ENCODE measurements around the gene CTSW. TPM values are rescaled to one million over a fixed set of nuclear protein-coding genes. Genes with fewer than 3 reads are reported as not detected.
A peak's percentile ranks its signal among the peaks of the same experiment; 100 is the strongest.

The CTSW gene
- total and polyA plus RNA-seq, 7 donors, result 0.08 to 0.91 (median 0.36) TPM

DNA sequence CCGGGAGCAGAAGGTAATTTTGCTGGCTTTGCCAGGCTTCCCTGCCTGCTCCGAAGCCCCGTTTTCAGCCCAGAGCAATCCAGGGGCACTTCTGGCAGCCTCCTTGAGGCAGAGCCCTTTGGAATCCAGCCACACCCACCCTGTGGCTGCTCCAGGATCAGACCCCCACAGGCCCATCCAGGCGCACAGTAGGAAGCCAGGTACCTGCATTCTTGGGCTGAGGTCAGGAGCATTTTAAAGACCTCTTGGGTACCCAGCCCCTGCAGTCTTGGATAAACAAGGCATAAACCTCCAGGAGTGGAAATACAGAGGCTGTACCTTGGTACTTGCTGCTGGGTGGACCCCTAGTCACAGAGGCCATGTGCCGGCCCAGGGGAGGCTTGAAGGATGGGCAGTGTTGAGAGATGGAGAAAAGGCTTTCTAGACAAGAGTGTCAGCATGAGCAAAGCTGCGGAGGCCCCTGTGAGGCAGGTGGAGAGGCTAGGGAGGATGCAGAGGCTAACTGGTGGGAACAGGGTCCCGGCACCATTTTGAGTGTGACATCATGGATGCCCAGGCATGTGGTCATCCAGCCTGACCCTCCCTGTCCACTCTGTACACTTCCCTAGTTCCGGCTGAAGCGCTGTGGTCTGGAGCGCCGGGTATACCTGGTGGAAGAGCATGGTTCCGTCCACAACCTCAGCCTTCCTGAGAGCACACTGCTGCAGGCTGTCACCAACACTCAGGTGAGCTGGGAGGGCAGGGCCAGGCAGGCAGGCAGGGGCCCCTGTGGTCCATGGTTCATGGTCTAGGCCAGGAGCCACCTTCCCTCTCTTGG lies 15.5 kb upstream of the CTSW start:
- Histone ChIP-seq H3K9me3 (no peaks in the 10 kb centered on the region), H3K4me3 (no peak overlapping the region), H3K27me3 (ENCODE audit: insufficient read depth in 3 of 3, low read length in 2 of 3) (no peaks in the 10 kb centered on the region), H3K36me3 (ENCODE audit: insufficient read depth in 1 of 2, low read depth in 1 of 2) (peaks cover 0 to 72% of the 10 kb centered on the region in 2 donors), H3K27ac (no peak overlapping the region), H3K4me1 (peaks cover 13% of the 10 kb centered on the region)
- DNase-seq (peak in 1 of 2 donors; percentile 32), ATAC-seq (no peak)
- TF ChIP-seq, protein P1, sequence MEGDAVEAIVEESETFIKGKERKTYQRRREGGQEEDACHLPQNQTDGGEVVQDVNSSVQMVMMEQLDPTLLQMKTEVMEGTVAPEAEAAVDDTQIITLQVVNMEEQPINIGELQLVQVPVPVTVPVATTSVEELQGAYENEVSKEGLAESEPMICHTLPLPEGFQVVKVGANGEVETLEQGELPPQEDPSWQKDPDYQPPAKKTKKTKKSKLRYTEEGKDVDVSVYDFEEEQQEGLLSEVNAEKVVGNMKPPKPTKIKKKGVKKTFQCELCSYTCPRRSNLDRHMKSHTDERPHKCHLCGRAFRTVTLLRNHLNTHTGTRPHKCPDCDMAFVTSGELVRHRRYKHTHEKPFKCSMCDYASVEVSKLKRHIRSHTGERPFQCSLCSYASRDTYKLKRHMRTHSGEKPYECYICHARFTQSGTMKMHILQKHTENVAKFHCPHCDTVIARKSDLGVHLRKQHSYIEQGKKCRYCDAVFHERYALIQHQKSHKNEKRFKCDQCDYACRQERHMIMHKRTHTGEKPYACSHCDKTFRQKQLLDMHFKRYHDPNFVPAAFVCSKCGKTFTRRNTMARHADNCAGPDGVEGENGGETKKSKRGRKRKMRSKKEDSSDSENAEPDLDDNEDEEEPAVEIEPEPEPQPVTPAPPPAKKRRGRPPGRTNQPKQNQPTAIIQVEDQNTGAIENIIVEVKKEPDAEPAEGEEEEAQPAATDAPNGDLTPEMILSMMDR (IDR thresholded peaks at IDR 0.05), result no peak
- intact Hi-C loops (cut with DNase I), result no loop called here
- WGBS, 3 donors, result 79 to 85% (median 79%) methylated on average over 12 of the region's 12 CpGs

DNA sequence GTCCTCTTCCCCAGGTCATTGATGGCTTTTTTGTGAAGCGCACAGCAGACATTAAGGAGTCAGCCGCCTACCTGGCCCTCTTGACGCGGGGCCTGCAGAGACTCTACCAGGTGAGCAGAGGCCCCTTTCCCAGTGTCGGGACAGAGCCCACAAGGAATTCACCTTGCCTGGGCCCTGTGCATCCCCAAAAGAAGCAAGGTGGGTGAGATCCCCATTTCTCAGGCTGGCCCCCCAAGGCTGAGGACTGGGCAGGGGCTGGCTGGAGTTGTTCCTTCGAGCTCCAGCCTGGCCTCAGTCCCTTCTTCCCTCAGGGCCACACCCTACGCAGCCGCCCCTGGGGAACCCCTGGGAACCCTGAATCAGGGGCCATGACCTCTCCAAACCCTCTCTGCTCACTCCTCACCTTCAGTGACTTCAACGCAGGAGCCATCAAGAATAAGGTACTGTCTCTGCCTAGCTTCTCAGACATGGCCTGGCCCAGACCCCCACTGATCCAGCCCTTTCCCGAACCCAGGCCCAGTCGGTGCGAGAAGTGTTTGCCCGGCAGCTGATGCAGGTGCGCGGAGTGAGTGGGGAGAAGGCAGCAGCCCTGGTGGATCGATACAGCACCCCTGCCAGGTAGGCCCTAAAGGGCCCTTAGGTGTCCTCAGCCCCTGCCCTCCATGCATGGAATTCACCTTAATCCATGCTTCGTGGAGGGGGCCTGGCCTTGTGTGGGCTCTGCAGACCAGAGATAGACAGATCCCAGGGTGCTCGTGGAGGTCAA lies 14.7 kb upstream of the CTSW start:
- Histone ChIP-seq H3K4me3 (no peak overlapping the region), H3K27me3 (ENCODE audit: insufficient read depth in 3 of 3, low read length in 2 of 3) (no peaks in the 10 kb centered on the region), H3K4me1 (peaks cover 13% of the 10 kb centered on the region), H3K27ac (no peak overlapping the region), H3K9me3 (no peaks in the 10 kb centered on the region), H3K36me3 (ENCODE audit: insufficient read depth in 1 of 2, low read depth in 1 of 2) (peaks cover 0 to 79% of the 10 kb centered on the region in 2 donors)
- intact Hi-C loops (cut with DNase I), result no loop called here
- peak in 1 of 2 donors; percentile 53 for DNase-seq
- WGBS, 3 donors, result 79 to 81% (median 79%) methylated on average over 17 to 18 of the region's 18 CpGs
- no peak for ATAC-seq
- TF ChIP-seq, protein P1 (IDR thresholded peaks at IDR 0.05), result no peak

DNA sequence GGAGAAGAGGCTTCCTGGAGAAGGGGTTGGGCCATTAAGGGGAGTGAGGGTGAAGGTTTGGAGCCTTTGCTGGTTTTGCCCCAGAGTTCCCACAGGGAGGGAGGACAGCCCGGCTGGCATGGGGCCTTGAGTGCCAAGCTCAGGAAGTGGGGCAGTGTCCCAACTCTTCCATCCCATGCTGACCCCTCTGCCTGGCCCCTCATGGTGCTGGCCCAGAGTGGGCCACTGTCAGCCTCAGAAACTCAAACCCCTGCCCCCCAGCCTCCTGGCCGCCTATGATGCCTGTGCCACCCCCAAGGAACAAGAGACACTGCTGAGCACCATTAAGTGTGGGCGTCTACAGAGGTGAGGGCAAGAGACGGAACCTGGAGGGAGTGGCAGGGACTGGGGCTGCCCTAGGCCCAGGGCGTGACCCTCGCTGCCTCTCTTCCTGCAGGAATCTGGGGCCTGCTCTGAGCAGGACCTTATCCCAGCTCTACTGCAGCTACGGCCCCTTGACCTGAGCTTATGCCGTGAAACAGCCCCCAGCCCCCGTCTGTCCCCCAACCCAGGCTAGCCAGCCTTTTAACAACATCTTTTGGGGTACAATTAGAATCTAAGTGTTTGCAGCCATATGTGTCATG lies 14.0 kb upstream of the CTSW start:
- intact Hi-C loops (cut with DNase I), result no loop called here
- no peak for ATAC-seq

DNA sequence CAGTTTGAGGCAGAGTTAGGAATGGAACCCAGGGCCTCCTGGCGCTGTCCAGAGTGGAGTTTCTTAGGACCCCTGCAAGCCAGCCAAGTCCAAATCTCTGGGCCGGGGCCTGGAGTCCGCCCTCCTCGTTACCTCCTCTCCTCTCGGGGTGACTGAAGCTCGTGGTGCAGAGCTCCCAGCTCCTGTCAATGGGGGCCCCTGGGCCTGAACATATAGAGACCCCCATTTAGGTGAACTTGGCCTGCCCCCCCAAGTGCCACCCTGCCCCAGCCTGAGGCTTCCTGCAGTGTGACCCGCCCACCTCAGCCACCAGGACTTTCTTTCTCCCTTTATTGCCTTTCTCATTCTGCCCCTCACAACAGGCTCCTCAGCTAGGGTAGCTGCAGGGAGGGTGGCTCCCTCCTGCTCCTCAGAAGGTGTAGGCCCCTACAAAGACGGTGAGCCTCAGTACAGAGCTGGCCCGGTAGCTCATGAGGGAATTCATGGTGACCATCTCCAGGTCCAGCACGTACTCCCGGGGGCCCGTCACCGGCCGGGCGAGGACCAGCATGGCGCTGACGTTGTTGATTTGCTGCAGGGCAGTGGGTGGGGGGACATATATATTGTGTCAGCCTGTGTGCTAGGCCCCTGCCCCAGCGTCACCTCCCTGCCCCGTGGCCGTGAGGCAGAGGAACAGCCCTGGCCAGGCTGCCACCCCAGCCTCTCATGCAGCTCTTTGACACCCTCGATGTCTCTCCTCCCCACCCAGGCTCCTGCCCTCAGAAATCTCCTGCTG lies 12.9 kb upstream of the CTSW start:
- H3K9me3 ChIP-seq, result no peaks in the 10 kb centered on the region
- H3K4me3 ChIP-seq, result no peak overlapping the region
- WGBS, 3 donors, result 80 to 83% (median 82%) methylated on average over 21 of the region's 21 CpGs
- TF ChIP-seq, protein P1 (IDR thresholded peaks at IDR 0.05), result no peak
- ATAC-seq (no peak), DNase-seq (peak; percentile 11 to 46)
- peaks cover 0 to 90% of the 10 kb centered on the region in 2 donors for H3K36me3 ChIP-seq (ENCODE audit: insufficient read depth in 1 of 2, low read depth in 1 of 2)
- H3K27me3 ChIP-seq (ENCODE audit: insufficient read depth in 3 of 3, low read length in 2 of 3), result no peaks in the 10 kb centered on the region
- peaks cover 15% of the 10 kb centered on the region for H3K4me1 ChIP-seq
- H3K27ac ChIP-seq, result no peak overlapping the region
- intact Hi-C loops (cut with DNase I), result no loop called here

More for the DNA sequence above, 14.0 kb upstream of the CTSW start:
- H3K4me1 ChIP-seq, result peaks cover 14% of the 10 kb centered on the region
- TF ChIP-seq, protein P1 (IDR thresholded peaks at IDR 0.05), result no peak
- H3K9me3 ChIP-seq, result no peaks in the 10 kb centered on the region
- WGBS, 3 donors, result 80 to 89% (median 81%) methylated on average over 9 of the region's 9 CpGs
- DNase-seq, result peak in 1 of 2 donors; percentile 34
- H3K27me3 ChIP-seq (ENCODE audit: insufficient read depth in 3 of 3, low read length in 2 of 3), result no peaks in the 10 kb centered on the region
- H3K36me3 ChIP-seq (ENCODE audit: insufficient read depth in 1 of 2, low read depth in 1 of 2), result peaks cover 0 to 86% of the 10 kb centered on the region in 2 donors
- H3K4me3 ChIP-seq, result no peak overlapping the region
- no peak overlapping the region for H3K27ac ChIP-seq
